GM12801 (cell line): ENCODE measurements around the gene SPACDR.

Experiments
- CTCF ChIP-seq: IDR thresholded peaks from one replicate; pipeline ENCODE4 v1.5.1; 2011; ENCODE audit warnings: control low read depth; ENCODE audit not compliant: insufficient read length; ENCODE audit errors: extremely low read depth

The SPACDR gene

GRCh38 chr7:100432053-100432452 is 32.0 kb downstream of the SPACDR start:
- TF ChIP-seq CTCF, result no peak

- no peak for TF ChIP-seq CTCF
Observed at GRCh38 chr7:100431286-100431735, 32.7 kb downstream of the SPACDR start.

GRCh38 chr7:100430493-100431285 is 33.4 kb downstream of the SPACDR start:
- no peak for TF ChIP-seq CTCF

GRCh38 chr7:100429637-100430492 is 34.2 kb downstream of the SPACDR start, which contains the start of gene MEPCE:
TSS of gene MEPCE (plus strand) at chr7:100429831. CDS start at chr7:100430019, 188 bp downstream.
- TF ChIP-seq CTCF, result no peak

GRCh38 chr7:100428967-100429636 is 35.0 kb downstream of the SPACDR start:
- TF ChIP-seq CTCF, result no peak

GRCh38 chr7:100428199-100428966 is 35.7 kb downstream of the SPACDR start, which contains the start of gene ZCWPW1:
TSS of gene ZCWPW1 (minus strand) at chr7:100428703. CDS start at chr7:100420649, 8,054 bp downstream.
- TF ChIP-seq CTCF, result no peak
